Measurements from ENCODE around the gene ADNP2.
A peak's percentile ranks its signal among the peaks of the same experiment; 100 is the strongest.

ADNP2 gene

DNA sequence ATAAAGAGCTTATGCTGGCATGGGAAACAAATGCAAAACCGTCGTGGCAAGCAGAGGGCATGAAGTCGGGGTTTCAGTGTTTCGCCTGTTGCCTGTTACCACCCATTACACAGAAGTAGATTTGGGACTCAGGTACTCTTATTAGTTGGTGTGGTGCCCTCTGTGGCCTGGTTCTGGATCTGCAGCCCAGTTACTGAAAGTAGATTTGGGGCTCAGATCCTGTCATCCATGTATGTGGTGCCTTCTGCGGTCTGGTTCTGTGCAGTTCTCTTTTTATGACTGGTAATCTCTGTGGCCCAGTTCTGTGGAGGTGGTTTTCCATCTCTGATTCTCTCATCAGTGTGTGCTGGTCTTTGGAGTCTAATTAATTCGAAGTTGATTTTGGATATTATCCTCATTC, 45.2 kb downstream of the ADNP2 start:
- Histone ChIP-seq H4K20me1 (ENCODE audit: insufficient read depth, low read length) (peaks cover 18% of the 10 kb centered on the region; the same call in 1 of the 2 replicates), H3K9me3 (ENCODE audit: insufficient read depth, low read length) (no peaks in the 10 kb centered on the region), H2AFZ (ENCODE audit: low read depth, low read length) (no peak overlapping the region), H3K79me2 (ENCODE audit: low read length) (no peaks in the 10 kb centered on the region), H3K36me3 (replicated peaks; ENCODE audit: low read depth, low read length) (peaks cover 1% of the 10 kb centered on the region), H3K4me2 (ENCODE audit: low read length) (peak overlapping the region; percentile 21), H3K27ac (ENCODE audit: low read length) (no peak overlapping the region), H3K4me1 (ENCODE audit: low read length) (peaks cover 15% of the 10 kb centered on the region), H3K9ac (ENCODE audit: low read length) (no peak overlapping the region), H3K27me3 (ENCODE audit: low read depth, low read length) (no peaks in the 10 kb centered on the region), H3K4me3 (ENCODE audit: low read length) (no peak overlapping the region)
- TF ChIP-seq CTCF (IDR thresholded peaks at IDR 0.05; ENCODE audit: low read depth, low read length) (peak; percentile 88), EZH2phosphoT487 (IDR thresholded peaks at IDR 0.05; ENCODE audit: low read depth) (no peak)

DNA sequence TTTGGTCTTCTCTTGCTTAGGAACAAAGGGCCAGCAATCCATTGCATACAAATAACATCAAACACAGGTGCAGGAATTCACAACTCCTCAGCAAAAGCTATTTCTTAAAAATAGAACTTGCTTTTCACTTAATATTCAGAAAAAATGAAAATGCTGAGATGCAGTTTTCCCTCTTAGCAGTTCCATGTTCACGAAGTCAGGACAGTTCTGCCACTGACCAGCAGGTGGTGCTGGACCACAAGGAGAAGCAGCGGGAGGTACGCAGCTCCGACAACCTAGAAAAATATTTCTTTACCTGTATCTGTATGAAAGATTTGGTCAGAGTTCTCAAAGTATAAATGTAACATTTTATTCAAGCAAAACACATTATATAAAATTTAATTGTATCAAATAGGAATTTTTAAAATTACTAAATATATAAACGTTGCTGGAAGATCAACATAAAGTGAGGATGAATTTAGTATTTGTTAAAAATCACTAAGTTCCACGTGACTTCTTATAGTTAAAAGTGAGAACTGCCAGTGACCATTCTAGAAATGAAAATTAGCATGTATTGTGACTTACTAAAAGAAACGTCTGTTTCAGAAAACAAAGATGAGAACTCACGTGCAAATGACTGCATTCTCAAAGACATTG, 48.8 kb downstream of the ADNP2 start:
- Histone ChIP-seq H3K4me3 (ENCODE audit: low read length) (no peak overlapping the region), H3K9ac (ENCODE audit: low read length) (no peak overlapping the region; the same call in 1 of the 2 replicates), H3K4me1 (ENCODE audit: low read length) (peaks cover 9% of the 10 kb centered on the region), H3K4me2 (ENCODE audit: low read length) (no peak overlapping the region), H3K79me2 (ENCODE audit: low read length) (no peaks in the 10 kb centered on the region), H3K36me3 (replicated peaks; ENCODE audit: low read depth, low read length) (no peaks in the 10 kb centered on the region), H3K27ac (ENCODE audit: low read length) (no peak overlapping the region), H3K9me3 (ENCODE audit: insufficient read depth, low read length) (no peaks in the 10 kb centered on the region), H3K27me3 (ENCODE audit: low read depth, low read length) (no peaks in the 10 kb centered on the region), H4K20me1 (ENCODE audit: insufficient read depth, low read length) (peaks cover 16% of the 10 kb centered on the region; the same call in 1 of the 2 replicates), H2AFZ (ENCODE audit: low read depth, low read length) (no peak overlapping the region)
- TF ChIP-seq CTCF (IDR thresholded peaks at IDR 0.05; ENCODE audit: low read depth, low read length): peak; percentile 100
- TF ChIP-seq EZH2phosphoT487 (IDR thresholded peaks at IDR 0.05; ENCODE audit: low read depth): no peak

- peaks cover 9% of the 10 kb centered on the region for H3K4me1 ChIP-seq (ENCODE audit: low read length)
- H3K27me3 ChIP-seq (ENCODE audit: low read depth, low read length): no peaks in the 10 kb centered on the region
- H2AFZ ChIP-seq (ENCODE audit: low read depth, low read length): no peak overlapping the region
- no peaks in the 10 kb centered on the region for H3K9me3 ChIP-seq (ENCODE audit: insufficient read depth, low read length)
- no peak overlapping the region for H3K4me2 ChIP-seq (ENCODE audit: low read length)
- no peak overlapping the region for H3K9ac ChIP-seq (ENCODE audit: low read length)
- no peaks in the 10 kb centered on the region for H3K79me2 ChIP-seq (ENCODE audit: low read length)
- no peaks in the 10 kb centered on the region for H3K36me3 ChIP-seq (replicated peaks; ENCODE audit: low read depth, low read length)
- peaks cover 18% of the 10 kb centered on the region; the same call in 1 of the 2 replicates for H4K20me1 ChIP-seq (ENCODE audit: insufficient read depth, low read length)
- H3K4me3 ChIP-seq (ENCODE audit: low read length): no peak overlapping the region
- TF ChIP-seq CTCF (IDR thresholded peaks at IDR 0.05; ENCODE audit: low read depth, low read length) (no peak), EZH2phosphoT487 (IDR thresholded peaks at IDR 0.05; ENCODE audit: low read depth) (no peak)
- H3K27ac ChIP-seq (ENCODE audit: low read length): no peak overlapping the region
These were observed 49.3 kb downstream of the ADNP2 start for GRCh38 chr18:80158365-80158764.

- no peaks in the 10 kb centered on the region for H3K36me3 ChIP-seq (replicated peaks; ENCODE audit: low read depth, low read length)
- no peaks in the 10 kb centered on the region for H3K79me2 ChIP-seq (ENCODE audit: low read length)
- no peak overlapping the region for H3K9ac ChIP-seq (ENCODE audit: low read length)
- H3K4me2 ChIP-seq (ENCODE audit: low read length): no peak overlapping the region
- TF ChIP-seq CTCF (IDR thresholded peaks at IDR 0.05; ENCODE audit: low read depth, low read length) (no peak), EZH2phosphoT487 (IDR thresholded peaks at IDR 0.05; ENCODE audit: low read depth) (no peak)
- H3K9me3 ChIP-seq (ENCODE audit: insufficient read depth, low read length): no peaks in the 10 kb centered on the region
- H4K20me1 ChIP-seq (ENCODE audit: insufficient read depth, low read length): peaks cover 13% of the 10 kb centered on the region; the same call in 1 of the 2 replicates
- no peak overlapping the region for H2AFZ ChIP-seq (ENCODE audit: low read depth, low read length)
- H3K4me3 ChIP-seq (ENCODE audit: low read length): no peak overlapping the region
- H3K4me1 ChIP-seq (ENCODE audit: low read length): no peaks in the 10 kb centered on the region
- no peaks in the 10 kb centered on the region for H3K27me3 ChIP-seq (ENCODE audit: low read depth, low read length)
- H3K27ac ChIP-seq (ENCODE audit: low read length): no peak overlapping the region
These were observed 50.9 kb downstream of the ADNP2 start for GRCh38 chr18:80159713-80160636.
